T-cell (primary cell): ENCODE results near the gene HAUS3. TPM values are rescaled to one million over a fixed set of nuclear protein-coding genes. Genes with fewer than 3 reads are reported as not detected.

ENCODE experiments used
- ATAC-seq, 4 experiments: fragments of 200-7000 bp in 3 of 4; fragments of 150-1000 bp in 1 of 4; cut with Tn5 transposase; replicated peaks in 1 of 4; 1 replicate in 3 of 4; 2 replicates in 1 of 4; pipeline ENCODE4 v1.10.0; 2021; ENCODE audit warnings: moderate library complexity in 3 of 4, mild to moderate bottlenecking in 2 of 4, moderate number of reproducible peaks in 1 of 4
- CTCF ChIA-PET, 2 donors: fragments of 300-600 bp; sonication (Branson Sonifier 250); formaldehyde crosslinking; loops; one replicate each; lab custom pipeline; 2022; ENCODE audit warnings: antibody characterized with exemption in 2 of 2; lab: Charles Lee
- POLR2A ChIA-PET, 2 donors: fragments of 300-600 bp; sonication (Branson Sonifier 250); formaldehyde crosslinking; loops; one replicate each; lab custom pipeline; 2022; ENCODE audit warnings: antibody characterized with exemption in 2 of 2; lab: Charles Lee
- DNase-seq, 35 experiments: peaks; one replicate each; pipeline versions ENCODE4 v3.0.0 to v3.0.0-alpha.2; 2013 to 2023
- H3K27ac ChIP-seq: one replicate; pipeline ENCODE4 v1.5.1; 2013; ENCODE audit warnings: low read length
- H3K27me3 ChIP-seq, 2 experiments: replicated peaks in 1 of 2; 1 replicate in 1 of 2; 2 replicates in 1 of 2; pipeline versions ENCODE4 v1.6.1 to v1.7.0; 2013; ENCODE audit warnings: low read length in 1 of 2, mixed read lengths in 1 of 2; ENCODE audit not compliant: control insufficient read depth in 2 of 2, insufficient read depth in 2 of 2; ENCODE audit errors: extremely low read depth in 1 of 2
- H3K36me3 ChIP-seq, 2 donors: 1 replicate in 1 of 2; 2 replicates in 1 of 2; pipeline versions ENCODE4 v1.6.1 to v1.7.0; 2013; ENCODE audit warnings: low read length in 1 of 2; ENCODE audit not compliant: control insufficient read depth in 2 of 2, insufficient read depth in 1 of 2; ENCODE audit errors: extremely low read depth in 1 of 2
- H3K4me1 ChIP-seq, 2 experiments: 1 replicate in 1 of 2; 2 replicates in 1 of 2; pipeline versions ENCODE4 v1.6.1 to v1.7.0; 2013; ENCODE audit warnings: low read length in 2 of 2, mixed read lengths in 1 of 2; ENCODE audit not compliant: insufficient read depth in 2 of 2, control insufficient read depth in 1 of 2; ENCODE audit errors: extremely low read depth in 1 of 2
- H3K4me3 ChIP-seq, 2 donors: 1 replicate in 1 of 2; 2 replicates in 1 of 2; pipeline versions ENCODE4 v1.5.1 to v1.7.0; 2013; ENCODE audit warnings: mild to moderate bottlenecking in 2 of 2, low read length in 1 of 2, moderate library complexity in 1 of 2; ENCODE audit not compliant: control insufficient read depth in 1 of 2; ENCODE audit errors: extremely low read depth in 1 of 2
- H3K9me3 ChIP-seq: 2 replicates; pipeline ENCODE4 v1.7.0; 2013
- H3K27ac Mint-ChIP-seq, 2 donors: one replicate each; pipeline ENCODE4 v1.8.0; 2020 to 2021; ENCODE audit warnings: mild to moderate bottlenecking in 2 of 2, mixed read lengths in 2 of 2
- H3K27me3 Mint-ChIP-seq, 2 donors: one replicate each; pipeline ENCODE4 v1.8.0; 2021 to 2022; ENCODE audit warnings: mixed read lengths in 2 of 2
- H3K36me3 Mint-ChIP-seq: one replicate; pipeline ENCODE4 v1.8.0; 2021; ENCODE audit warnings: mixed read lengths
- H3K4me1 Mint-ChIP-seq, 3 donors: one replicate each; pipeline ENCODE4 v1.8.0; 2020 to 2022; ENCODE audit warnings: mixed read lengths in 3 of 3, mild to moderate bottlenecking in 1 of 3
- H3K4me3 Mint-ChIP-seq, 3 donors: one replicate each; pipeline ENCODE4 v1.8.0; 2020 to 2022; ENCODE audit warnings: mild to moderate bottlenecking in 3 of 3, mixed read lengths in 3 of 3, moderate library complexity in 3 of 3
- H3K9me3 Mint-ChIP-seq, 3 donors: one replicate each; pipeline ENCODE4 v1.8.0; 2020 to 2022; ENCODE audit warnings: mixed read lengths in 3 of 3
- WGBS: methylation state at CpG from one replicate; pipeline ENCODE4 v1.1.5; 2013; ENCODE audit warnings: missing lambda C conversion rate; ENCODE audit not compliant: insufficient coverage; 5-methylcytosine and 5-hydroxymethylcytosine counted together
- total RNA-seq, 35 experiments: library from RNA in 6 of 35; stranded (reverse) in 6 of 35; fragments of 120-200 nt in 1 of 35; gene quantifications; one replicate each; pipeline versions ENCODE4 v1.2.1 to v1.2.4 and lab custom pipeline; 2013 to 2026

HAUS3 gene
- total RNA-seq, 5 donors from 2014 or later (not counting 1 experiment from before 2014, with no cell fraction given) = 29.3 to 94.0 (median 31.2) TPM

DNA sequence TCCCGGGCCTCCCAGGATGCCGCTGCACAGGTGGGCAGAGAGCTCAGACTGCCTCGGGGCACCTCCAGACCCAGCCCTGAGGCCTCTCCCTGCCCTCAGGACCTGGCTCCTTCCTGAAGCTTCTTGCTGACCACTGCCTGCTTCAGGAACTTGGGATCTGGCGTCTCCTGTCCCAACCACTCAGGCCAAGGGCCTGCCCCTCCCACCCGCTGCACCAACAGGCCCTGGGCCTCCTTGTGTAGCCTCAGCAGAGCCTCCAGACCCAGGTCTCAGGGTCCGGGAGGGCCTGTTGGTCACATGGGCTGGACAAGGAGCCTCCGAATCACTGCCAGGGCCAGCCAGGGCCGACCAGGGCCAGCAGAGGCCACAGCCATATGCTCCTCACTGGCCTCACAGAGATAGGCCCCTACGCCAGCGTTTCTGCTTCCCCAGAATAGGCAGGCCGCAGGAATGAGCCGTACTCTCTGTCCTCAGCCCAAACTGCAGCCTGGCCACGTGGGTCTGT, 17.2 kb upstream of the HAUS3 start:
- Mint-ChIP-seq H3K9me3 (no peaks in the 10 kb centered on the region), H3K27me3 (no peaks in the 10 kb centered on the region), H3K4me1 (peaks cover 9 to 27% (median 14%) of the 10 kb centered on the region in 3 donors), H3K4me3 (peak overlapping the region in 1 of 3 donors; percentile 31), H3K27ac (no peak overlapping the region), H3K36me3 (peaks cover 11% of the 10 kb centered on the region)
- ChIA-PET CTCF (no interaction called here), POLR2A (no interaction called here)
- no peaks in the 10 kb centered on the region for H3K9me3 ChIP-seq
- H3K4me1 ChIP-seq = peaks cover 6 to 58% of the 10 kb centered on the region in 2 experiments
- ATAC-seq = no peak
- peak in 4 of 35 experiments; percentile 0 to 21 (median 2) for DNase-seq
- no peak overlapping the region for H3K27ac ChIP-seq
- H3K27me3 ChIP-seq = no peaks in the 10 kb centered on the region
- H3K4me3 ChIP-seq = no peak overlapping the region
- 89% methylated on average over 13 of the region's 13 CpGs for whole genome bisulfite sequencing
- peaks cover 3 to 50% of the 10 kb centered on the region in 2 donors for H3K36me3 ChIP-seq

DNA sequence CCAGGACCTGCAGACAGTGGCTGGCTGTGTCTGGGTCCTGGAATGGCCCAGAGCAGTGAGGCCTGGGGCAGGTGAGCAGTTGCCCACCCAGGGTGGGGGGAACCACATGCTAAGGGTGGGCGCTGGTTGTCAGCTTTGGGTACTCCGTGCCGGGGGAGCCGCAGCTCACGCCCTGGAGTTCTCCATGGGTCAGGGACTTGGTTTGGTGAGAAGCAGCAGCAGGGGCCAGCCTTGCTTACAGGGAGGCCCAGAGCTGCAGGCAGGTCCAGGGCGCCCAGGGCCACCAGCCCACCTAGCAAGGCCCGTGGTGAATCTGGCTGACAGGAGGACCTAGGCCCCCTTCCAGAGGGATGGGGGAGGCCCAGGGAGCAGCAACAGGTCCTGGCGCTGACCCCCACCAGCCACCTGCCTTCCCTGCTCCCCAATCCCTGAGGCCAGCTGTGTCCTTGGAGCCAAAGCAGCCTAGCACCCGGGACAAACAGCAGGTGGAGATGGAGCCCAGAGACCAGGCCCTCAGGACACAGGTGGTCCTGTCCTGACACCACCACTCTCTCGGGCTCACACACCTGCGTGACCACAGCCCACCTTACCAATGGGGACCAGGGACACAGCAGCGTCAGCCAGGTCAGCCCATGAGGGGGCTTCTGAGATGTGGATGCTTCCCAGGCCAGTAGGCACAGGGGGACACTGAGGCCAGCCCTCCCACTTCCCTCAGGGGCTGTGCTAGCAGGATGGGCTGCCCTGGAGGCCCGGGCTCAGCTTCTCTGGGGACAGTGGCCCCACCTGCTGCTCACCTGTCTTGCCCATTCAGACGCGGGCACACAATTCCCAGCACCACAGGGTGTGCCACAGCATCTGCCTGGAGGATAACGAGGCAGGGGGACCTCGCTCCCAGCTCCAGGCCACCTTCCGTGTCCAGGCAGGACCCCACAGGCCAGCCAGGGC, 16.4 kb upstream of the HAUS3 start:
- WGBS = 88% methylated on average over 17 of the region's 18 CpGs
- H3K27ac Mint-ChIP-seq = no peak overlapping the region
- H3K27me3 Mint-ChIP-seq = no peaks in the 10 kb centered on the region
- Histone ChIP-seq H3K27me3 (no peaks in the 10 kb centered on the region), H3K27ac (no peak overlapping the region), H3K4me3 (no peak overlapping the region), H3K36me3 (peaks cover 8 to 57% of the 10 kb centered on the region in 2 donors), H3K9me3 (no peaks in the 10 kb centered on the region), H3K4me1 (peaks cover 6 to 54% of the 10 kb centered on the region in 2 experiments)
- no peaks in the 10 kb centered on the region for H3K9me3 Mint-ChIP-seq
- peaks cover 14% of the 10 kb centered on the region for H3K36me3 Mint-ChIP-seq
- POLR2A ChIA-PET = no interaction called here
- CTCF ChIA-PET = no interaction called here
- no peak overlapping the region for H3K4me3 Mint-ChIP-seq
- ATAC-seq (no peak), DNase-seq (peak in 4 of 35 experiments; percentile 0 to 4 (median 2))
- H3K4me1 Mint-ChIP-seq = peaks cover 11 to 23% (median 12%) of the 10 kb centered on the region in 3 donors

- ATAC-seq (no peak), DNase-seq (peak in 5 of 35 experiments; percentile 1 to 23 (median 4))
- no peak overlapping the region for H3K27ac ChIP-seq
- Mint-ChIP-seq H3K4me1 (peaks cover 10 to 20% (median 11%) of the 10 kb centered on the region in 3 donors), H3K4me3 (no peak overlapping the region), H3K27ac (peak overlapping the region in 1 of 2 donors; percentile 22), H3K9me3 (no peaks in the 10 kb centered on the region), H3K36me3 (peaks cover 17% of the 10 kb centered on the region), H3K27me3 (no peaks in the 10 kb centered on the region)
- ChIA-PET POLR2A (no interaction called here), CTCF (no interaction called here)
- no peaks in the 10 kb centered on the region for H3K9me3 ChIP-seq
- no peak overlapping the region for H3K4me3 ChIP-seq
- H3K4me1 ChIP-seq = peaks cover 6 to 45% of the 10 kb centered on the region in 2 experiments
- WGBS = 89% methylated on average over 14 of the region's 14 CpGs
- peaks cover 8 to 62% of the 10 kb centered on the region in 2 donors for H3K36me3 ChIP-seq
- H3K27me3 ChIP-seq = no peaks in the 10 kb centered on the region
Measured at GRCh38 chr4:2257361-2258081, 15.6 kb upstream of the HAUS3 start.

DNA sequence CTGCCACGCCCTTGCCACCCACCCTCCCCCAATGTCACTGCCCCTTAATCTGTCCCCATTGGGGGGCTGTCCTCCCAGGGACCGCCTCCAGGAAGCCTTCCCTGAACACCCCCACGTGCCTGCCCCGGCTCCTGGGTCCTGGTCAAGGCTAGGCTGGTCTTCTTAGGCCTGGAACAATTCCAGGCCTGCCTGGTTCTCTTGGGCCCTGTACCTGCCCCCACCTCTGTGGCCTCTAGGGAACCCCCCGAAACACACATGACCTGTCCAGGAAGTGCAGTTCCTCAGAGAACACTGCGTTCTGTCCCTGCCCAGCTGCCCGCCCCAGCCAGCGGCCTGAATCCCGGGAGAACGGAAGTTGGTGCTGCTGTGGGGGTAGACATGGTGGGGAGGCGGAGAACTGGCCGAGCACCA, 14.9 kb upstream of the HAUS3 start:
- no peaks in the 10 kb centered on the region for H3K9me3 ChIP-seq
- CTCF ChIA-PET = no interaction called here
- no peak overlapping the region for H3K27ac ChIP-seq
- ATAC-seq (no peak), DNase-seq (peak in 6 of 35 experiments; percentile 1 to 22 (median 4))
- H3K36me3 Mint-ChIP-seq = peaks cover 17% of the 10 kb centered on the region
- H3K27me3 ChIP-seq = no peaks in the 10 kb centered on the region
- H3K4me3 Mint-ChIP-seq = no peak overlapping the region
- H3K4me1 Mint-ChIP-seq = peaks cover 10 to 20% (median 11%) of the 10 kb centered on the region in 3 donors
- no peak overlapping the region for H3K27ac Mint-ChIP-seq
- POLR2A ChIA-PET = no interaction called here
- no peaks in the 10 kb centered on the region for H3K9me3 Mint-ChIP-seq
- H3K4me1 ChIP-seq = peaks cover 6 to 45% of the 10 kb centered on the region in 2 experiments
- peaks cover 8 to 69% of the 10 kb centered on the region in 2 donors for H3K36me3 ChIP-seq
- WGBS = 88% methylated on average over 9 of the region's 12 CpGs
- H3K27me3 Mint-ChIP-seq = no peaks in the 10 kb centered on the region
- H3K4me3 ChIP-seq = no peak overlapping the region

DNA sequence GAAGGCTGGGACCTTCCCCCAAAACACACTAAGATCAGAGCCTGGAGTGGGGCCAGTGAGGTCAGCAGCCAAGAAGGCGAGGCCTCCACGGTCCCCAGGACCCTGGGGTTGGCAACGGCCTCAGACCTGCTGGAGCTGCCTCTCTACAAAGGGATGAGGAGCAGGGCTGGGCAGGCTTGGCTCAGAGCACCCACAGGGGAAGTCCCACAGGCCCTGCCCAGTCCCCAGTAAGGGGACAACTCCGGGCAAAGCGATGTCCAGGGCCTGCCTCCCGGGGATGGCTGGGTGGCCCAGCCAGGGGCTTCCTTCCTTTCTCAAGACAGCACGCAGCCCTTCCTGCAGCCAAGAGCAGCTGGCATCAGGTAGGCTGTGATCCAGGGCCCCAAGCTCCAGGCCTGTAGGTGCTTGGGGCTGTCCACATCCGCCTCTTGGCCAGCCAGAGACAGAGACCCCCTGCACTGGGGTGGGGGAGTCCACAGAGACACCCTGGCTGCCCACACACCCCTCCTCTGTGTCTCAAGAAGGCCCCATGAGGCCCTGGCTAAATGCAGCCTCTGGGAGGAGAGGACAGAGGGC, 14.3 kb upstream of the HAUS3 start:
- Mint-ChIP-seq H3K27me3 (no peaks in the 10 kb centered on the region), H3K27ac (no peak overlapping the region), H3K36me3 (peaks cover 17% of the 10 kb centered on the region), H3K9me3 (no peaks in the 10 kb centered on the region), H3K4me3 (no peak overlapping the region), H3K4me1 (peaks cover 10 to 20% (median 11%) of the 10 kb centered on the region in 3 donors)
- ATAC-seq (no peak), DNase-seq (peak in 4 of 35 experiments; percentile 2 to 21 (median 5))
- Histone ChIP-seq H3K4me1 (peaks cover 6 to 45% of the 10 kb centered on the region in 2 experiments), H3K9me3 (no peaks in the 10 kb centered on the region), H3K4me3 (no peak overlapping the region), H3K36me3 (peaks cover 12 to 73% of the 10 kb centered on the region in 2 donors), H3K27me3 (no peaks in the 10 kb centered on the region), H3K27ac (no peak overlapping the region)
- CTCF ChIA-PET = no interaction called here
- POLR2A ChIA-PET = no interaction called here
- 82% methylated on average over 6 of the region's 8 CpGs for WGBS
